IMR-90 (cell line): ENCODE results near the gene ARHGAP18. TPM values are rescaled to one million over a fixed set of nuclear protein-coding genes. Genes with fewer than 3 reads are reported as not detected.

Source experiments
- ATAC-seq: fragments of 200-7000 bp; cut with Tn5 transposase; 2 replicates; pipeline ENCODE4 v1.9.1; 2020; ENCODE audit warnings: low read depth, mild to moderate bottlenecking, moderate library complexity
- BruUV-seq: library from RNA; stranded (reverse); fragments of 400-500 nt; replicated peaks from 2 replicates; lab custom pipeline; 2021; lab: Mats Ljungman, UMichigan
- CTCF ChIA-PET: fragments of 300-600 bp; formaldehyde crosslinking; extraction: SDS; loops from one replicate; lab custom pipeline; 2021; ENCODE audit warnings: antibody characterized with exemption; lab: Yijun Ruan, JAX
- POLR2A ChIA-PET: fragments of 300-600 bp; sonication (Branson Sonifier 250); formaldehyde crosslinking; loops from one replicate; lab custom pipeline; 2022; ENCODE audit warnings: antibody characterized with exemption; ENCODE audit not compliant: unreplicated experiment; lab: Charles Lee
- DNase-seq: peaks from one replicate; pipeline ENCODE4 v3.0.0; 2013
- H2AFZ ChIP-seq: replicated peaks from 2 replicates; pipeline ENCODE3; 2013; ENCODE audit warnings: low read length, mild to moderate bottlenecking; ENCODE audit not compliant: poor library complexity
- H2AK5ac ChIP-seq: 2 replicates; pipeline ENCODE4 v1.6.1; 2013; ENCODE audit warnings: low read depth, low read length, inconsistent platforms
- H2AK9ac ChIP-seq: replicated peaks from 2 replicates; pipeline ENCODE3; 2013; ENCODE audit warnings: mild to moderate bottlenecking, low read depth, low read length, moderate library complexity; ENCODE audit not compliant: poor library complexity
- H2BK120ac ChIP-seq: 2 replicates; pipeline ENCODE4 v1.6.1; 2013; ENCODE audit warnings: low read depth, low read length, inconsistent platforms
- H2BK15ac ChIP-seq: 3 replicates; pipeline ENCODE4 v1.6.1; 2013; ENCODE audit warnings: low read depth, low read length, inconsistent platforms
- H2BK20ac ChIP-seq: 2 replicates; pipeline ENCODE4 v1.6.1; 2013; ENCODE audit warnings: low read depth, mild to moderate bottlenecking, inconsistent platforms, low read length, moderate library complexity
- H2BK5ac ChIP-seq: 2 replicates; pipeline ENCODE4 v1.6.1; 2013; ENCODE audit warnings: mild to moderate bottlenecking, low read depth, low read length, inconsistent platforms; ENCODE audit not compliant: poor library complexity, severe bottlenecking
- H3K14ac ChIP-seq: replicated peaks from 2 replicates; pipeline ENCODE4 v1.6.1; 2013; ENCODE audit warnings: low read depth, low read length, inconsistent platforms
- H3K18ac ChIP-seq: 2 replicates; pipeline ENCODE4 v1.6.1; 2013; ENCODE audit warnings: low read depth, low read length, control low read depth
- H3K23ac ChIP-seq: 2 replicates; pipeline ENCODE4 v1.6.1; 2013; ENCODE audit warnings: low read depth, low read length, inconsistent platforms
- H3K27ac ChIP-seq: 2 replicates; pipeline ENCODE4 v1.5.1; 2013; ENCODE audit warnings: mild to moderate bottlenecking, control low read depth, low read length; ENCODE audit not compliant: insufficient read depth
- H3K27me3 ChIP-seq: 2 replicates; pipeline ENCODE4 v1.6.1; 2013; ENCODE audit warnings: low read length; ENCODE audit not compliant: control insufficient read depth, insufficient read depth
- H3K36me3 ChIP-seq: 2 replicates; pipeline ENCODE4 v1.6.1; 2013; ENCODE audit warnings: low read length, mixed read lengths; ENCODE audit not compliant: control insufficient read depth, insufficient read depth
- H3K4ac ChIP-seq: 2 replicates; pipeline ENCODE4 v1.6.1; 2013; ENCODE audit warnings: low read depth, low read length, inconsistent platforms
- H3K4me1 ChIP-seq: 2 replicates; pipeline ENCODE4 v1.6.1; 2013; ENCODE audit warnings: low read length, mixed read lengths; ENCODE audit not compliant: control insufficient read depth, insufficient read depth
- H3K4me2 ChIP-seq: 2 replicates; pipeline ENCODE4 v1.6.1; 2013; ENCODE audit warnings: low read depth, mild to moderate bottlenecking, control low read depth, low read length, moderate library complexity
- H3K4me3 ChIP-seq: 2 replicates; pipeline ENCODE4 v1.5.1; 2013; ENCODE audit warnings: low read depth, mild to moderate bottlenecking, control low read depth, low read length, moderate library complexity; ENCODE audit not compliant: insufficient read depth
- H3K56ac ChIP-seq: 2 replicates; pipeline ENCODE4 v1.6.1; 2013; ENCODE audit warnings: low read length, inconsistent platforms; ENCODE audit not compliant: insufficient read depth; ENCODE audit errors: extremely low read depth
- H3K79me1 ChIP-seq, 2 experiments: 2 replicates each; pipeline ENCODE4 v1.6.1; 2013; ENCODE audit warnings: low read length in 2 of 2, inconsistent platforms in 1 of 2, low read depth in 1 of 2
- H3K9ac ChIP-seq: 2 replicates; pipeline ENCODE4 v1.6.1; 2013; ENCODE audit warnings: low read depth, low read length, control low read depth
- H3K9me1 ChIP-seq: 2 replicates; pipeline ENCODE4 v1.6.1; 2013; ENCODE audit warnings: low read length, inconsistent platforms; ENCODE audit not compliant: insufficient read depth
- H3K9me3 ChIP-seq: 2 replicates; pipeline ENCODE4 v1.6.1; 2013; ENCODE audit warnings: low read length; ENCODE audit not compliant: control insufficient read depth, insufficient read depth
- H4K20me1 ChIP-seq: 2 replicates; pipeline ENCODE4 v1.6.1; 2013; ENCODE audit warnings: low read length, inconsistent platforms; ENCODE audit not compliant: insufficient read depth
- H4K5ac ChIP-seq: 2 replicates; pipeline ENCODE4 v1.6.1; 2013; ENCODE audit warnings: mild to moderate bottlenecking, low read depth, low read length, control low read depth
- H4K8ac ChIP-seq, 2 experiments: 2 replicates each; pipeline ENCODE4 v1.6.1; 2013; ENCODE audit warnings: low read depth in 2 of 2, low read length in 2 of 2, control low read depth in 1 of 2, inconsistent platforms in 1 of 2
- H4K91ac ChIP-seq: 2 replicates; pipeline ENCODE4 v1.6.1; 2013; ENCODE audit warnings: low read depth, low read length, inconsistent platforms; ENCODE audit not compliant: insufficient read depth
- MAFK ChIP-seq: IDR thresholded peaks from 2 replicates; pipeline ENCODE4 v1.6.1; 2012; ENCODE audit warnings: low read depth, low read length, improper control_type of control experiment
- NFE2L2 ChIP-seq: fragments of 150-350 bp; IDR thresholded peaks from 2 replicates; pipeline ENCODE4 v1.6.1; 2016; ENCODE audit warnings: low read depth, mild to moderate bottlenecking, low read length
- WGBS, 2 experiments: methylation state at CpG; one replicate each; pipeline versions ENCODE4 v1.1.5 to v1.1.7; 2013; ENCODE audit warnings: missing lambda C conversion rate in 2 of 2; ENCODE audit not compliant: insufficient read length in 1 of 2; ENCODE audit errors: extremely low coverage in 2 of 2; 5-methylcytosine and 5-hydroxymethylcytosine counted together
- dilution Hi-C: fragments of 300-500 bp; cut with HindIII; formaldehyde crosslinking; loops from one replicate; pipeline ENCODE4 v1.14.3; 2018; ENCODE audit warnings: low sequenced_read_pairs; ENCODE audit not compliant: unreplicated experiment
- in situ Hi-C: fragments of 300-500 bp; cut with MboI; formaldehyde crosslinking; loops from 3 replicates; pipeline ENCODE4 v1.14.3; 2019; ENCODE audit warnings: low sequenced_read_pairs, inconsistent platforms, mixed read lengths
- intact Hi-C: fragments of 100-400 bp; cut with micrococcal nuclease; formaldehyde crosslinking; loops from 2 replicates; pipeline ENCODE4 v1.10.0; 2022
- polyA plus RNA-seq, 3 experiments: library from polyadenylated mRNA; depleted of rRNA; stranded (reverse); fragments of >200 nt; gene quantifications; 2 replicates each; pipeline ENCODE4 v1.2.3, GENCODE V29; 2012; ENCODE audit warnings: low replicate concordance in 1 of 3
- total RNA-seq: library from RNA; depleted of rRNA; stranded (reverse); fragments of >200 nt; gene quantifications from 2 replicates; pipeline ENCODE4 v1.2.3, GENCODE V29; 2012
- TF ChIP-seq, protein P1 (sequence below): conservative IDR thresholded peaks from 2 replicates; pipeline ENCODE4 v1.5.1; 2012; ENCODE audit warnings: mild to moderate bottlenecking, low read depth, low read length, improper control_type of control experiment

The ARHGAP18 gene
- total and polyA plus RNA-seq, 2 of the 4 experiments (the other 2 are of a cell fraction), result 6.2 to 17.0 TPM

DNA sequence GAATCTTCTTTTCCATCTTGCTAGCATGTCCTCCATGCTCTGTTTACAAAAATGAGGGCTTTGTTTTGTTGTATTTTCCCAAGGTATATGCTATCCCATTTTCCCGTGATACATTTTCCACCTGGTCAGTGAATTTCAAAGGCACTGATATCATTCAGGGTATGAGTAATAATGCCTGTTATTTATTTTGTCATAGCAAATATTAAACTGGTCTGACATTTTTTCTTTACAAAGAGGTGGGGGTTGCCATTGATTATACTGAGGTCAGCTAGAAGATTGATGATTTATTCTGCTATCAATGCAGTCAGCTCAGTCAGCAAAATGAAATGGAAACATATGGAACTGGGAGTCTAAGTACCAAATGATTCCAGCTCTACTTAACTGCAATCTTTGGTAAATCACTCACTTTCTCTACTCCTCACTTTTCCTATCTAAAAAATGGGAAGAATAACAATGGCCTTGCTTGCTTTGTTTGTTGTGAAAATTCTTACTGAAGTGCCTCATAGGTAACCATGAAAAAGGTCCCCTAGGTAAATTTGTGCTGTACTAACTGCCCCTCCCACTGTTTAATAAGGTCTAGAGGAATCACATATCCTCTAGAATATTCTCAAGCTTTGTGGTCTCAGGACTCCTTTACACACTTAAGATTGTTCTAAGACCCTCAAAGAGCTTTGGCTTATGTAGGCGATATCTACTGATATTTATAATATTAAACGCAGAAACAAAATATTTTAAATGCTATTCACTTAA lies 64.0 kb downstream of the ARHGAP18 start:
- Histone ChIP-seq H3K23ac (peak overlapping the region; percentile 30; the same call in 1 of the 2 replicates), H2AK5ac (no peak overlapping the region), H2AFZ (no peak overlapping the region), H4K8ac (peak overlapping the region; percentile 37 to 58; a peak in 3 of 4 replicates), H3K9ac (no peak overlapping the region), H3K4me1 (peaks cover 16% of the 10 kb centered on the region), H4K20me1 (no peaks in the 10 kb centered on the region), H2BK15ac (peak overlapping the region; percentile 62; the same call in 1 of the 3 replicates), H3K27me3 (no peaks in the 10 kb centered on the region), H2BK20ac (peak overlapping the region; percentile 3; the same call in 1 of the 2 replicates), H3K9me1 (peaks cover 6% of the 10 kb centered on the region), H3K56ac (no peak overlapping the region), H3K36me3 (no peaks in the 10 kb centered on the region), H4K5ac (peak overlapping the region; percentile 73; the same call in 1 of the 2 replicates), H3K4me2 (no peak overlapping the region), H3K27ac (no peak overlapping the region), H4K91ac (peak overlapping the region; percentile 80; the same call in 1 of the 2 replicates), H3K79me1 (peaks cover 34 to 42% of the 10 kb centered on the region in 2 experiments), H2AK9ac (no peak overlapping the region), H3K18ac (peak overlapping the region; percentile 59), H3K4ac (peak overlapping the region; percentile 63; the same call in 1 of the 2 replicates), H2BK120ac (peak overlapping the region; percentile 41; the same call in 1 of the 2 replicates), H3K9me3 (no peaks in the 10 kb centered on the region), H3K4me3 (no peak overlapping the region), H3K14ac (peak overlapping the region; percentile 44; the same call in 1 of the 2 replicates), H2BK5ac (peak overlapping the region; percentile 50)
- no CpG with 5 or more reads among the region's 3 CpGs for WGBS, 2 experiments
- BruUV-seq, result no TSS peak
- POLR2A ChIA-PET, result no interaction called here
- ATAC-seq (no peak), DNase-seq (no peak)
- CTCF ChIA-PET, result interaction anchor here (1.1 kb wide), 1 partner anchor 38 kb away, joined by 3 read pairs; no protein-coding TSS in a partner anchor
- intact Hi-C loops (no loop called here), in situ Hi-C loops (no loop called here), dilution Hi-C loops (no loop called here)
- TF ChIP-seq, protein P1, sequence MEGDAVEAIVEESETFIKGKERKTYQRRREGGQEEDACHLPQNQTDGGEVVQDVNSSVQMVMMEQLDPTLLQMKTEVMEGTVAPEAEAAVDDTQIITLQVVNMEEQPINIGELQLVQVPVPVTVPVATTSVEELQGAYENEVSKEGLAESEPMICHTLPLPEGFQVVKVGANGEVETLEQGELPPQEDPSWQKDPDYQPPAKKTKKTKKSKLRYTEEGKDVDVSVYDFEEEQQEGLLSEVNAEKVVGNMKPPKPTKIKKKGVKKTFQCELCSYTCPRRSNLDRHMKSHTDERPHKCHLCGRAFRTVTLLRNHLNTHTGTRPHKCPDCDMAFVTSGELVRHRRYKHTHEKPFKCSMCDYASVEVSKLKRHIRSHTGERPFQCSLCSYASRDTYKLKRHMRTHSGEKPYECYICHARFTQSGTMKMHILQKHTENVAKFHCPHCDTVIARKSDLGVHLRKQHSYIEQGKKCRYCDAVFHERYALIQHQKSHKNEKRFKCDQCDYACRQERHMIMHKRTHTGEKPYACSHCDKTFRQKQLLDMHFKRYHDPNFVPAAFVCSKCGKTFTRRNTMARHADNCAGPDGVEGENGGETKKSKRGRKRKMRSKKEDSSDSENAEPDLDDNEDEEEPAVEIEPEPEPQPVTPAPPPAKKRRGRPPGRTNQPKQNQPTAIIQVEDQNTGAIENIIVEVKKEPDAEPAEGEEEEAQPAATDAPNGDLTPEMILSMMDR, result no peak
- TF ChIP-seq MAFK, result peak; percentile 39; the same call in 1 of the 2 replicates
- TF ChIP-seq NFE2L2, result no peak
